Daoy (cell line): Measurements from ENCODE around the gene CCT3. TPM values are rescaled to one million over a fixed set of nuclear protein-coding genes. Genes with fewer than 3 reads are reported as not detected.
"Not testable (repeated sequence)": the region's sequence is repeated elsewhere in the genome, so short reads cannot be mapped to it uniquely, and the experiment has no call there.

Source experiments
- DNase-seq: peaks from one replicate; pipeline ENCODE4 v3.0.0-alpha.2; 2015; ENCODE audit warnings: low read depth
- total RNA-seq: library from RNA; depleted of rRNA; stranded (reverse); fragments of >200 nt; shearing (Covaris generic); gene quantifications from 2 replicates; pipeline ENCODE4 v1.2.3, GENCODE V29; 2014; rRNA removed

The CCT3 gene
- total RNA-seq = 649 and 676 TPM in 2 replicates

GRCh38 chr1:156338180-156338976 is at the start of gene CCT3, which contains the start of gene TSACC:
Gene CCT3, minus strand, starts transcription at chr1:156338292. Its CDS starts 108 bp downstream, at chr1:156338184.
Gene TSACC, plus strand, starts transcription at chr1:156338526. Its CDS starts 1,232 bp downstream, at chr1:156339758.
- peak; percentile 100 for DNase-seq

- DNase-seq = no peak
These were observed 49.7 kb upstream of the CCT3 start for GRCh38 chr1:156387870-156388173.

GRCh38 chr1:156386949-156387869 is 49.1 kb upstream of the CCT3 start:
- no peak for DNase-seq

GRCh38 chr1:156386134-156386901 is 48.2 kb upstream of the CCT3 start:
- no peak for DNase-seq

- peak; percentile 69 for DNase-seq
These were observed 47.5 kb upstream of the CCT3 start for GRCh38 chr1:156385534-156386031.

GRCh38 chr1:156384658-156385057 is 46.6 kb upstream of the CCT3 start:
- no peak for DNase-seq

- DNase-seq = no peak
These were observed 45.9 kb upstream of the CCT3 start for GRCh38 chr1:156384007-156384406.

GRCh38 chr1:156383023-156383422 is 44.9 kb upstream of the CCT3 start:
- peak; percentile 81 for DNase-seq

GRCh38 chr1:156382561-156382960 is 44.5 kb upstream of the CCT3 start:
- no peak for DNase-seq

GRCh38 chr1:156379420-156380165 is 41.5 kb upstream of the CCT3 start:
- peak; percentile 53 for DNase-seq

GRCh38 chr1:156378557-156378956 is 40.5 kb upstream of the CCT3 start:
- DNase-seq = no peak

- no peak for DNase-seq
These were observed 39.1 kb upstream of the CCT3 start for GRCh38 chr1:156376958-156377919.

GRCh38 chr1:156376146-156376545 is 38.1 kb upstream of the CCT3 start:
- DNase-seq = peak; percentile 41

GRCh38 chr1:156373546-156373945 is 35.5 kb upstream of the CCT3 start:
- DNase-seq = no peak

GRCh38 chr1:156372876-156373275 is 34.8 kb upstream of the CCT3 start:
- no peak for DNase-seq

- no peak for DNase-seq
These were observed 34.1 kb upstream of the CCT3 start for GRCh38 chr1:156372265-156372586.

GRCh38 chr1:156371553-156372264 is 33.6 kb upstream of the CCT3 start:
- peak; percentile 57 for DNase-seq

- not testable (repeated sequence) for DNase-seq
These were observed 31.7 kb upstream of the CCT3 start for GRCh38 chr1:156369685-156370286.
